HG02763 (cell line): ENCODE measurements around the gene BATF.
A peak's percentile ranks its signal among the peaks of the same experiment; 100 is the strongest.

Experiments used
- ATAC-seq: cut with Tn5 transposase; IDR thresholded peaks from one replicate; pipeline ENCODE4 v1.9.1; 2021; ENCODE audit warnings: mild to moderate bottlenecking, moderate library complexity; ENCODE audit not compliant: unreplicated experiment

BATF gene

GRCh38 chr14:75531660-75532317 lies 9.5 kb downstream of the BATF start:
- no peak for ATAC-seq

GRCh38 chr14:75533791-75534555 lies 11.7 kb downstream of the BATF start:
- no peak for ATAC-seq

GRCh38 chr14:75535164-75535898 lies 13.1 kb downstream of the BATF start:
- ATAC-seq = no peak

GRCh38 chr14:75537071-75537470 lies 14.8 kb downstream of the BATF start:
- ATAC-seq = no peak

GRCh38 chr14:75539162-75539560 lies 16.9 kb downstream of the BATF start:
- ATAC-seq = no peak

GRCh38 chr14:75539561-75540478 lies 17.6 kb downstream of the BATF start:
- ATAC-seq = peak; percentile 50

- no peak for ATAC-seq
Measured at GRCh38 chr14:75540479-75540851, 18.2 kb downstream of the BATF start.

- ATAC-seq = peak; percentile 54
Measured at GRCh38 chr14:75542588-75543091, 20.4 kb downstream of the BATF start.

- ATAC-seq = peak; percentile 1
Measured at GRCh38 chr14:75543253-75543652, 21.0 kb downstream of the BATF start.

GRCh38 chr14:75543786-75544185 lies 21.5 kb downstream of the BATF start:
- no peak for ATAC-seq

GRCh38 chr14:75545907-75546306 lies 23.6 kb downstream of the BATF start:
- no peak for ATAC-seq

- no peak for ATAC-seq
Measured at GRCh38 chr14:75547552-75548250, 25.4 kb downstream of the BATF start.

GRCh38 chr14:75548544-75548943 lies 26.3 kb downstream of the BATF start:
- ATAC-seq = peak; percentile 6

GRCh38 chr14:75549169-75549568 lies 26.9 kb downstream of the BATF start:
- peak; percentile 65 for ATAC-seq

- no peak for ATAC-seq
Measured at GRCh38 chr14:75551021-75551420, 28.8 kb downstream of the BATF start.

GRCh38 chr14:75553157-75553556 lies 30.9 kb downstream of the BATF start:
- no peak for ATAC-seq

GRCh38 chr14:75553761-75554364 lies 31.6 kb downstream of the BATF start:
- no peak for ATAC-seq

- ATAC-seq = no peak
Measured at GRCh38 chr14:75554482-75554881, 32.2 kb downstream of the BATF start.

GRCh38 chr14:75558440-75558839 lies 36.2 kb downstream of the BATF start:
- no peak for ATAC-seq

- ATAC-seq = no peak
Measured at GRCh38 chr14:75559045-75559444, 36.8 kb downstream of the BATF start.
